HG03558 (cell line): Measurements from ENCODE around the gene ACVR2B.

Experiments
- ATAC-seq: cut with Tn5 transposase; IDR thresholded peaks from one replicate; pipeline ENCODE4 v1.9.1; 2021; ENCODE audit warnings: moderate number of reproducible peaks; ENCODE audit not compliant: unreplicated experiment; ENCODE audit errors: extremely low read depth

Gene ACVR2B

GRCh38 chr3:38457111-38458003 lies 3.7 kb downstream of the ACVR2B start:
- ATAC-seq: no peak

GRCh38 chr3:38458796-38459498 lies 5.3 kb downstream of the ACVR2B start:
- ATAC-seq: no peak

GRCh38 chr3:38459499-38460048 lies 5.9 kb downstream of the ACVR2B start:
- no peak for ATAC-seq

GRCh38 chr3:38460377-38461270 lies 6.9 kb downstream of the ACVR2B start:
- ATAC-seq: no peak

GRCh38 chr3:38465588-38466154 lies 12.0 kb downstream of the ACVR2B start:
- ATAC-seq: no peak

GRCh38 chr3:38468765-38469164 lies 15.1 kb downstream of the ACVR2B start:
- no peak for ATAC-seq

- no peak for ATAC-seq
These were observed 16.2 kb downstream of the ACVR2B start for GRCh38 chr3:38469852-38470251.

- no peak for ATAC-seq
These were observed 17.7 kb downstream of the ACVR2B start for GRCh38 chr3:38471260-38471857.

GRCh38 chr3:38472342-38472741 lies 18.7 kb downstream of the ACVR2B start:
- ATAC-seq: no peak

- no peak for ATAC-seq
These were observed 19.5 kb downstream of the ACVR2B start for GRCh38 chr3:38473229-38473628.

GRCh38 chr3:38474928-38475605 lies 21.4 kb downstream of the ACVR2B start:
- no peak for ATAC-seq

GRCh38 chr3:38475716-38476115 lies 22.0 kb downstream of the ACVR2B start:
- ATAC-seq: no peak

- no peak for ATAC-seq
These were observed 22.6 kb downstream of the ACVR2B start for GRCh38 chr3:38476157-38476756.

GRCh38 chr3:38477057-38477820 lies 23.5 kb downstream of the ACVR2B start:
- no peak for ATAC-seq

- no peak for ATAC-seq
These were observed 24.3 kb downstream of the ACVR2B start for GRCh38 chr3:38477839-38478450.

- no peak for ATAC-seq
These were observed 25.2 kb downstream of the ACVR2B start for GRCh38 chr3:38478901-38479300.

GRCh38 chr3:38479431-38480092 lies 25.9 kb downstream of the ACVR2B start:
- no peak for ATAC-seq
